Upper lobe of left lung (tissue), 4 donors: Measurements from ENCODE around the gene SNAP47.

Source experiments
- EP300 ChIP-seq, 4 donors: sonication (generic); formaldehyde crosslinking; IDR thresholded peaks; one replicate each; pipeline ENCODE4 v1.5.1; 2017; ENCODE audit warnings: antibody characterized with exemption in 4 of 4, control low read depth in 2 of 4
- POLR2A ChIP-seq, 4 donors: fragments of 450-650 bp; IDR thresholded peaks; one replicate each; pipeline ENCODE4 v1.5.1; 2016 to 2017; ENCODE audit warnings: antibody characterized with exemption in 4 of 4, mild to moderate bottlenecking in 2 of 4

GRCh38 chr1:227738820-227739219, 3.6 kb downstream of the SNAP47 start:
- TF ChIP-seq POLR2A (IDR thresholded peaks at IDR 0.05), result no peak
- TF ChIP-seq EP300 (IDR thresholded peaks at IDR 0.05), result no peak
